ENCODE data around the gene LPCAT1.

GRCh38 chr5:1538276-1538675 is 14.5 kb upstream of the LPCAT1 start:
- TF ChIP-seq CTCF (conservative IDR thresholded peaks at IDR 0.05; ENCODE audit: low read length) (no peak), EZH2phosphoT487 (IDR thresholded peaks at IDR 0.05; ENCODE audit: borderline replicate concordance) (no peak)

Data from Loucy (cell line).